ENCODE data around the gene P4HB. TPM values are rescaled to one million over a fixed set of nuclear protein-coding genes. Genes with fewer than 3 reads are reported as not detected.

Gene P4HB
- total and polyA plus RNA-seq, 2 of the 4 experiments (the other 2 are of a cell fraction): 599 to 932 TPM

- Histone ChIP-seq H3K23ac (ENCODE audit: low read depth, low read length) (peak overlapping the region; percentile 96), H4K5ac (ENCODE audit: low read depth, low read length) (peak overlapping the region; percentile 95), H3K9ac (ENCODE audit: low read depth, low read length) (peak overlapping the region; percentile 94), H3K9me3 (ENCODE audit: control insufficient read depth, insufficient read depth, low read length) (no peaks in the 10 kb centered on the region), H4K91ac (ENCODE audit: insufficient read depth, low read depth, low read length) (peak overlapping the region; percentile 99), H2BK15ac (ENCODE audit: low read depth, low read length) (peak overlapping the region; percentile 49; the same call in 1 of the 3 replicates), H2AFZ (replicated peaks; ENCODE audit: low read length, poor library complexity) (peak overlapping the region; percentile 92), H2BK20ac (ENCODE audit: low read depth, low read length) (no peak overlapping the region), H3K79me1 (ENCODE audit: low read depth in 1 of 2, low read length in 2 of 2) (peaks cover 18 to 68% of the 10 kb centered on the region in 2 experiments; a peak in 3 of 4 replicates), H3K4me2 (ENCODE audit: low read depth, low read length) (peak overlapping the region; percentile 89), H2AK9ac (replicated peaks; ENCODE audit: low read depth, low read length, poor library complexity) (peak overlapping the region; percentile 97), H3K4me1 (ENCODE audit: control insufficient read depth, insufficient read depth, low read length) (peaks cover 18% of the 10 kb centered on the region), H3K4ac (ENCODE audit: low read depth, low read length) (peak overlapping the region; percentile 98), H4K20me1 (ENCODE audit: insufficient read depth, low read length) (peaks cover 45% of the 10 kb centered on the region), H3K27me3 (ENCODE audit: control insufficient read depth, insufficient read depth, low read length) (no peaks in the 10 kb centered on the region), H3K4me3 (ENCODE audit: insufficient read depth, low read depth, low read length) (peak overlapping the region; percentile 73), H3K14ac (replicated peaks; ENCODE audit: low read depth, low read length) (peak overlapping the region; percentile 99), H3K36me3 (ENCODE audit: control insufficient read depth, insufficient read depth, low read length) (peaks cover 37% of the 10 kb centered on the region), H3K9me1 (ENCODE audit: insufficient read depth, low read length) (peaks cover 17% of the 10 kb centered on the region), H4K8ac (ENCODE audit: low read depth in 2 of 2, low read length in 2 of 2) (peak overlapping the region; percentile 99), H2BK5ac (ENCODE audit: low read depth, low read length, poor library complexity, severe bottlenecking) (peak overlapping the region; percentile 97), H3K27ac (ENCODE audit: insufficient read depth, low read length) (peak overlapping the region; percentile 95), H3K56ac (ENCODE audit: extremely low read depth, insufficient read depth, low read length) (peak overlapping the region; percentile 98), H2BK120ac (ENCODE audit: low read depth, low read length) (peak overlapping the region; percentile 67; the same call in 1 of the 2 replicates), H2AK5ac (ENCODE audit: low read depth, low read length) (peak overlapping the region; percentile 100), H3K18ac (ENCODE audit: low read depth, low read length) (peak overlapping the region; percentile 83)
- POLR2A ChIA-PET (ENCODE audit: unreplicated experiment): no interaction called here
- BruUV-seq (replicated peaks): no TSS peak
- intact Hi-C loops (cut with micrococcal nuclease): loop anchor here (1.0 kb wide), 1 partner anchor 128 kb away; no protein-coding TSS in a partner anchor
- dilution Hi-C loops (cut with HindIII; ENCODE audit: low sequenced_read_pairs, unreplicated experiment): no loop called here
- ATAC-seq (ENCODE audit: low read depth): peak; percentile 89
- CTCF ChIA-PET: no interaction called here
- in situ Hi-C loops (cut with MboI; ENCODE audit: low sequenced_read_pairs): no loop called here
- WGBS, 2 experiments (ENCODE audit: extremely low coverage in 2 of 2, insufficient read length in 1 of 2): 0% methylated on average over 32 of the region's 74 CpGs; no CpG with 5 or more reads in 1 of the 2 experiments
- peak; percentile 100 for DNase-seq
- peak; percentile 31; the same call in 1 of the 2 replicates for TF ChIP-seq MAFK (IDR thresholded peaks at IDR 0.05; ENCODE audit: low read depth, low read length)
- TF ChIP-seq FOS (IDR thresholded peaks at IDR 0.05; ENCODE audit: low read depth, low read length): peak; percentile 96; the same call in 1 of the 2 replicates
- no peak for TF ChIP-seq RAD21 (IDR thresholded peaks at IDR 0.05; ENCODE audit: low read length)
- TF ChIP-seq BHLHE40 (IDR thresholded peaks at IDR 0.05; ENCODE audit: low read depth, low read length): peak; percentile 73
- TF ChIP-seq POLR2A (IDR thresholded peaks at IDR 0.05; ENCODE audit: low read depth, low read length): peak; percentile 89
- peak; percentile 86; the same call in 1 of the 2 replicates for TF ChIP-seq MXI1 (IDR thresholded peaks at IDR 0.05; ENCODE audit: borderline replicate concordance, low read depth, low read length)
- no peak for TF ChIP-seq ELK1 (IDR thresholded peaks at IDR 0.05; ENCODE audit: borderline replicate concordance, low read depth, low read length)
- peak; percentile 68; the same call in 1 of the 2 replicates for TF ChIP-seq MAZ (IDR thresholded peaks at IDR 0.05; ENCODE audit: borderline replicate concordance, low read depth, low read length)
- no peak for TF ChIP-seq RCOR1 (IDR thresholded peaks at IDR 0.05; ENCODE audit: insufficient replicate concordance, low read length)
- TF ChIP-seq, protein P1, sequence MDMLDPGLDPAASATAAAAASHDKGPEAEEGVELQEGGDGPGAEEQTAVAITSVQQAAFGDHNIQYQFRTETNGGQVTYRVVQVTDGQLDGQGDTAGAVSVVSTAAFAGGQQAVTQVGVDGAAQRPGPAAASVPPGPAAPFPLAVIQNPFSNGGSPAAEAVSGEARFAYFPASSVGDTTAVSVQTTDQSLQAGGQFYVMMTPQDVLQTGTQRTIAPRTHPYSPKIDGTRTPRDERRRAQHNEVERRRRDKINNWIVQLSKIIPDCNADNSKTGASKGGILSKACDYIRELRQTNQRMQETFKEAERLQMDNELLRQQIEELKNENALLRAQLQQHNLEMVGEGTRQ (IDR thresholded peaks at IDR 0.05; ENCODE audit: low read depth, low read length): peak; percentile 60
- TF ChIP-seq RFX5 (IDR thresholded peaks at IDR 0.05; ENCODE audit: low read depth, low read length): no peak
- TF ChIP-seq CEBPB (IDR thresholded peaks at IDR 0.05; ENCODE audit: low read depth, low read length): peak; percentile 97
- TF ChIP-seq NFE2L2 (IDR thresholded peaks at IDR 0.05; ENCODE audit: low read depth, low read length): no peak
- TF ChIP-seq SMC3 (IDR thresholded peaks at IDR 0.05; ENCODE audit: low read depth, low read length): no peak
Measured at GRCh38 chr17:81860756-81861568, 627 bp upstream of the P4HB start.
